Hematopoietic multipotent progenitor cell treated with erythropoietin and hydrocortisone succinate and interleukin-3 and kit ligand, for 15 days (in vitro differentiated cells): ENCODE data around the gene MAN1A1.
A peak's percentile ranks its signal among the peaks of the same experiment; 100 is the strongest.

Source experiments
- DNase-seq: peaks from one replicate; pipeline ENCODE4 v3.0.0-alpha.2; 2015; ENCODE audit warnings: low spot score

The MAN1A1 gene

DNA sequence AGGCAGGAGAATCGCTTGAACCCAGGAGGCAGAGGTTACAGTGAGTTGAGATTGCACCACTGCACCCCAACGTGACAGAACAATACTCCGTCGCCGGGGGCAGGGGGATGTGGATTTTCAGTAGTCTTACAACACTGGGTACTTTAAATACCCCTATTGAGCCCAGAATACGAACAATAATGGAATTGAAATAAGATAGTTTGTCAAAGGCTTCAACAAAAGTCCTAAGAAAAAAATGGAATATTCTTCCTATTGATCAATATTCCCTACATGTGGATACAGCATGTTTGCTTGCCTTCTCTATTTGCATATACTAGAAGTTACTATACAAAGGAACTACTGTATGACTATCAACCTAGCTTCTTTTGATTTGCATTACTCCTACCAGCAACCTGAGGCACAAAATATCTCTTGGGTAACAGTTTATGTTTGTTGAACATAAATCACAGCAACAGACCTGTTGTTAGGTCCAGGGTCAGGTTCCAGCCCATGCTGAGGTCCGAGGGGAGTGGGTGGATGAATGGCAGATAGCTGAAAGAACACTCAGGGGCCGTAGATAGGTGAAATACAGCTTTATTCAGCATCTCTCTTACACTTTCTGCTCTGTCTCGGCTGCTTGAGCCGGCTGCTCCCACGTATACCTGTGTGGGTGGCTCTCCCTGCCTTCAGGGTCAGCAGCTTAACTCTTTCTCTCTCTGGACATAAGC is 23.8 kb downstream of the MAN1A1 start:
- peak; percentile 27 for DNase-seq

GRCh38 chr6:119324718-119325117 is 24.8 kb downstream of the MAN1A1 start:
- DNase-seq: peak; percentile 94

- DNase-seq: peak; percentile 42
Observed at GRCh38 chr6:119323931-119324330, 25.6 kb downstream of the MAN1A1 start.

DNA sequence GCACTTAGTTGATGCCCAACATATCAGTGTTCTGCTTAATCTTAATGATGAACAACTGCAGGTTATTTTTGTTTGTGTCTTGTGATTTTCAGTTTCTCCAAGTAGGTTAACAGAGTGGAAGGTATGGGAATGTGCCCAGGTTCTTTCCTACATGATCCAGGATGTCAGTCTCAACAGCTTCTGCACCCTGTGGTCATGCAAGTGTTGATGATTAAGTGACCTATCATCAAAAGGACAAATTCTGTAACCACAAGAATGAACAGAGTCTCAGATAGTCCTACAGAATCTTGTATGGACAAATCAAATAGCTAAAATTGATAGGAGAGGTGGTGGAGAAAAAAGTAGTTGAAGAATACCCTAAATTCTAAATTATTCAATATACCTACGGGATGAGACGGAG is 26.1 kb downstream of the MAN1A1 start:
- no peak for DNase-seq

DNA sequence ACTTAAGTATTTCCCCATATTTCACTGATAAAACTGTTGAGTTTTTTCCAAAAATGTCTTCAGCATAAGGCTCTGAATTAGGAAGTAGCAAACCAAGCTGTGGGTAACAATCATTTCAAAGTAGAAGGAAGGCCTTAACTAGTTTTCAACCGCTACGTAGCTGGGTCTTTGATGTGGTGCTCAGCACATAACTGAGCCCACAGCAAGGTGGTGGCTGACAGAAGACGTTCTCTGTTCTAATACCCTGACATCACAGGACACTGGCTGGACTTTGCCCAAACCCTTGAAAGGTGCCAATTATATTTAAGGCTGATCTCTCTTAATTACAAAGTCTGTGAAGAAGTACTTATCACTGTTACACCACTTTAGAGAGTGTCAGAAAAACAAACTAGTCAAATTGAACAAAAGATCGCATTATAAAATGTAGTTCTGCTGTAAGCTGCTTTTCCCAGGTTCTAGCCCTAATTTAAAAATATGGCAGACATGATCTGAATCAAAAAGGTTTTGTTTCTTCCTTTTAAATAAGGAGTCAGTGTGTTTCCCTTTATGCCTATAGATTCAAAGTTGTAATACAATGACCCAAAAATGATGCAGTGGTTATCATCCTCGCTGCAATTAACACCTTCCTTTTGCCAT is 26.7 kb downstream of the MAN1A1 start:
- DNase-seq: no peak

DNA sequence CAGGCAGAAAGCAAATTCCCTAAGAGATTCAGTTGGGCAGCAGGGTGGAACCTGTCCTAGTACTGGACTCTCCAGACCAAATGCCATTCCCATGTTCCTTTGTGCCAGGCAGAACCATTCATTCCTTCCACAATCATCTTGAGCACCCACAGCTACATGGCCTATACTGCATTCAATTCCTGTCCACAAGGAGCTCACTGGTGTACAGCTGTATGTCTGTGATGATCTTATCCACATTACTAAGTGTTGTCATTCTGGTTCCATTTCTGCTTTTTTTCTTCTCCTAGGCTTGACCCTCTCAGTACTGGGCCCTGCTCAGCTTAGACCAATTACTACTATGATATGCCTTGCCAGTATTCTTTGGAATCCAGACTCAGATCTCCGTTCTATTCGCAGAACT is 27.5 kb downstream of the MAN1A1 start:
- DNase-seq: no peak

- peak; percentile 36 for DNase-seq
Observed at GRCh38 chr6:119319694-119320093, 29.9 kb downstream of the MAN1A1 start.

- no peak for DNase-seq
Observed at GRCh38 chr6:119318730-119319129, 30.8 kb downstream of the MAN1A1 start.

GRCh38 chr6:119318176-119318575 is 31.4 kb downstream of the MAN1A1 start:
- no peak for DNase-seq

DNA sequence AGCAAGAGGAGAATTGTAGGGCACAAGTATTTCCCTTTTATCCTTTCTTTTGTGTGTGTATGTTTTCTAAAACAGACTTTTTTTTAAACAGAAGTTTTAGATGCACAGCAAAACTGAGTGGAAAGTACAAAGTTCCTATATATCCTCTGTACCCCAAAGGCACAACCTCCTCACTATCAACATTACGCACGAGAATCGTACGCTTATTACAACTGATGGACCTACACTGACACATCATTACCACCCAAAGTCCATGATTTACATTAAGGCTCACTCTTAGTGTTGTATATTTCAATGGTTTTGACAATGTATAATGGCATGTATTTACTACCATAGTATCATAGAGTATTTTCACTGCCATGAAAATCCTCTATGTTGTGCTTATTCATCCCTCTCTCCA is 32.6 kb downstream of the MAN1A1 start:
- DNase-seq: no peak

- DNase-seq: no peak
Observed at GRCh38 chr6:119314885-119315272, 34.7 kb downstream of the MAN1A1 start.

GRCh38 chr6:119313937-119314884 is 35.4 kb downstream of the MAN1A1 start:
- no peak for DNase-seq

DNA sequence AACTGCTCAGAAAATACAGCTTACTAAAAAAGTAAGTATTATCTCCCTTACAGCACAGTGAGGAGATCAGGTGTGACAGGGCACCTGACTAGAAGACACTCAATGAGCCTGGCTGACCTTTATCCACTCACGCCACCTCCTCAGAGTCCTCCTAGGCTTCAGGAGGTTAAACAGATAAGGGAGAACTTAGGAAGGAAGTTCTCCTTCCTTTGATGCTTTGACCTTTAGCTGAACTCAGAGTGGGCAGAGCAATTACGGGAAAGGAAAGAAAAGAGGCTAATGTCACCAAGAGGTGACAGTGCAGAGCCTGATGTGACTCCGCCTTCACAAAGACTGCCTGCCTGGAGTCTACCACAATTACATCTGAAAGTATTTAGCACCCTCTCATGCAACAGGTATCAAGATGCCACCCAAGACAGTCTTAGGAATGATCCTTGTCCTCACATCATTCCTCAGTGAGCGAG is 36.7 kb downstream of the MAN1A1 start:
- DNase-seq: peak; percentile 58

GRCh38 chr6:119312441-119312840 is 37.1 kb downstream of the MAN1A1 start:
- DNase-seq: no peak

DNA sequence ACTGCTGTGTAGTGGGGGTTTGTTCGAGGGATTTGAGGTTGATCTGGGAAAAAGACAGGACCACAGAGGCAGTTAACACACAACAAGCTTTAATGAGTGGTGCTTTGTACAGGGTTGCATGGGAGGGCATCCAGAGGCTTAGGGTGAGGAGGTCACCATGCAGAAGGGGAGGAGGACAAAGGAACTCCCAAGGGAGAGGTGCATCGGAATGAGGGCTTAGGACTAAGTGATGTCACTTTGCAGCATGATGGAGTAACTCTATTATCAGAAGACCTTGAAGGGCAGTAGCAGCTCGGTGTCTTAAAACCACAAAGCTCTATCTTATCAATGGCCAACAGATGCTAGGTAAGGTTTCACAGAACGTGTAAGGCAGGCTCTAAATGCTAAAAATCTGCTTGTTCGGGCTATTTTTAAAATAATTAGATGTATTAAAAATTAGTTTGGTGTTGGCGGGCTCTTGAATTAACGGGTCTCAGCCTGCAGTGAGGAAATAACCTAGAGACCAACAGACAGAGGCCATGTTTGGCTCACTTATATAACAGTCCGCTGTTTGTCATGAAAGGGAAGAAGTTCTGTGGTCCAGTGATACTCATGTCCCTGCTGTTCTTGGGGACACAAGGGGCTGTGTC is 37.9 kb downstream of the MAN1A1 start:
- peak; percentile 77 for DNase-seq

DNA sequence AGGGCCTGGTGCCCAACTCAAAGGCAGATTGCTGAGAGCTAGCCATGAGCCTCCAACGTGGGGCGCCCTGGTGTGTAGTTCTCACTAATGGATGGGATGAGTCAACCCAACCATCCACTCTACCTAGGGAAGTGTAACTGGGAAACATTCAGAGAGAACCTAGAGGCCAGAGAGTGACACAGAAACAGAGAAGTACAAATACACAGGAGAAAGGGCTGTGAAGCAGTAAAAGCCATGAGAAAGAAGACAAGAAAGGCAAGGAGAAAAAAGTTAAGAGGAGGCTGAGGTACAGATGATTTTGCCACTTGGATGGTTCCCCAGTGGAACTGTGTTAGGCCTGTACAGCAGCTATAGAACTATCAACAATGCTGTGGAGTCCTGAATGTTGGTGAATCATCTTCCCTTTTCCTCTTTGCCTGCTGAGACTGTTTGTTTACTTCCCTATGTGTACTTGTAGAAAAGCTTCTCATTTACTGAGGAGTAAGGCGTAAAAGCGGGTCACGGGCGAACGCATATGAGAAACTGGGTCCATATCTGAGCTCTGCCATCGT is 39.0 kb downstream of the MAN1A1 start:
- no peak for DNase-seq

- DNase-seq: no peak
Observed at GRCh38 chr6:119308991-119309657, 40.4 kb downstream of the MAN1A1 start.

DNA sequence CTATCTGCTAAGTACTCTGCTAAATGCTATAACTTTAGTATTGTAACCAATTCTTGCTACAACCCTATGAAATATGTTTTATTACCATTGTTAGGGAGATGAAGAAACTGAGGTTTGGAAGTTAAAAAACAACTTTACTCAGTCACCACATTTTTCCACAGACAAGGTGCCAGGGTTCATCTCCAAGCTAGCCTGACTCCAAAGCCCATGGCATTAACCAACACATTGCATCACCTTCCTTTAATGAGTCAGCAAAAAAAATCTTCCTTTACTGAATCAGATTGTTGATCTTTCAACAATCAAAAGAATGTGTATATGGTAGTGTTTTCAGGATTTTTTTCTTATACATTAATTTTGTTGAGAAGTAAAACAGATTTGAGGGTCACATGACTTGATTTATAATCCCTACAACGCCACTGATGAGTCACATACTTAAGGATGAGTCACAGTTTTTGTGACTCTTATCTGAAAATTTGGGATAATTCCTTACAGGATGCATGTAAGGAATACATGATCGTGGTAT is 41.5 kb downstream of the MAN1A1 start:
- DNase-seq: peak; percentile 60

DNA sequence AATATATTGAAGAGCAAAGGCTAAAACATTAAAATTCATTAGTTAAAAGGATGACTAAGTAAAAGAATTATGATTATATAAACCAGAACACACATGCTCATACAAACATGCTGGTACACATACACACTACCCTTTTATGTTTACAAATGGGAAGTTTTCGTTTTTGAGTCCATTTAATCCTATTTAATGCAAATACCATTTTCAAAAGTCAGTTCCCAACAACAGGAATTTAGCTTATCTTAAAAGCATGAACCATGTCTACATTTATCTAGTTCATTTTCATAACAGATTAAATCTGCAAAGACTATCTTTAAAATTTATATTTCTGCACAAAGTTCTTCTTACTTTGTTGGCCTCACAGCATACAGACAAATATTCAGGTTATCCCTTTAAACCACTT is 42.5 kb downstream of the MAN1A1 start:
- DNase-seq: no peak

- no peak for DNase-seq
Observed at GRCh38 chr6:119306396-119306968, 43.1 kb downstream of the MAN1A1 start.
